HTR-8/SVneo (cell line): ENCODE results near the gene TMEM117.

Experiments
- DNase-seq: peaks from one replicate; pipeline ENCODE4 v3.0.0; 2011; ENCODE audit warnings: low spot score, mixed read lengths; ENCODE audit not compliant: insufficient read length
- FAIRE-seq: peaks from 2 replicates; lab custom pipeline; 2011; peaks lifted over from hg19 to GRCh38; lab: Jason Lieb, UNC

TMEM117 gene

DNA sequence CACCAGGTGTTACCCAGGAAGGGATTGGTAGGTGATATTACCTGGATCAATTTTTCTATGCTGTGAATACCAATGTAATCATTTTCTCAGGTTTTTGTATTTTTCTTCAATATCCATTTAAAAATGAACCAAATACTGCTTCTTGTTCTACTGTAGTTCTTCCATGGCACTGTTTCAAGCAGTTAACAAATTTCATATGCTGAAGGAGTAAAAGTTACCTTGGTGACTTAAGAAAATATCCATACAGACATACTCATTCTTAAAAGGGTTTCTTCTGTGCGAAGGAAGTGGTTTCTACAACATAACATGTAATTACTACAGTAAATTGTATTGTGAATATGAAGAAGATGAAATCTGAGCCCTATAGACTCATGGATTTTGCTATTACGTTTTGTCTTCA, 222.5 kb downstream of the TMEM117 start:
- DNase-seq, result no peak
- FAIRE-seq, result no peak

DNA sequence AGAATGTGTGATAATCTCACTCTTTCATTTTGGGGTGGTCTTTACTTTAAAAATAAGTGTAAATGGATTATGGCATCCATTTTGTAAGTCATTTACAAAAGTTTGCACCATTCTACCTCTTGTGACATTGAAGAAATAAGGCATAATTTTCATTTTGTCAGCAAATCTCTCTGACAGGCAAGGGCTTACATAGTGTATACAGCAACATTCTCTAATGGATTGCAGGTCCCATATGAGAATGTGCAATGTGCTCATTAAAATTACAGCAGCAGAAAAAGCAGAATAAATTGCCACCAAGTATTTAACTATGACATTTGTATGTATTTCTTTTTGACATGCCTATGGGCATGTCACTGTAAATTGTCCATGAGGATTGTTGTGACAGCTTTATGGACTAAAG, 223.6 kb downstream of the TMEM117 start:
- DNase-seq, result no peak
- FAIRE-seq, result no peak

DNA sequence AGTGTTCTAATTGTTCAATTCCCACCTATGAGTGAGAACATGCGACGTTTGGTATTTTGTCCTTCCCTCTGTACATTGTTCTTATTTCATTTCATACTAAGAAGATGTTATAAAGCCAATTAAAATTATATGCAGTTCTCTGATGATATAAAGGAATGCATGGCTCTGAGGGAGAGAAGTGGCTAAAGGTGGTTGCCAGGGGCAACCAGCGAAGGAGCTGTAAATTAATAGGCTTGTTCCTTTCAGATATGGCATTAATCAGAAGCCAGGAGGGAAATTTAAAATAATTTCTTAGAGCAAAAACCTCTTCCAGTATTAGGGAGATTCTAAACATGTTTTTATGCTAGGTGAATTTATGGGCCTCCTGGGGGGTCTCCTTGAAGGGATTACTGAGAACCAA, 227.8 kb downstream of the TMEM117 start:
- no peak for FAIRE-seq

DNA sequence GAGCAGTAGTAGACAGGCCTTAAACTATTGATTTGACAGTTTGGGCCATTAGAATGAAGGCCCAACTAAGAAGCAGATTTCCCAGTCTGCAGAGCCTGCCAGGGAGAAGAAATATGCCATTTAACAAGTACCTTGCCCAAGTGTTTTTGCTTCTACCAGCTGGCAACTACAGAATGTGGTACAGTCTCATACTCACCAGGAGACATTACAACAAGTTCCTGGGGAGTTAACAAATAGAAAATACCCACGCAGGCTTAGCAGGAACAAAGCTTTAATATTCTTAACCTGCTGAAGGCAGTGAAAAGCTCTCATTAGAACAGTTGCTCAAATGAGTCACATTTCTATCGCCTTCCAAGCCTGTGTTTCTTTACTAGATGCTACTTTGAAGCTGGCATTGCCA, 241.0 kb downstream of the TMEM117 start:
- DNase-seq, result no peak
- FAIRE-seq, result no peak

More for the DNA sequence above, 227.8 kb downstream of the TMEM117 start:
- no peak for DNase-seq

DNA sequence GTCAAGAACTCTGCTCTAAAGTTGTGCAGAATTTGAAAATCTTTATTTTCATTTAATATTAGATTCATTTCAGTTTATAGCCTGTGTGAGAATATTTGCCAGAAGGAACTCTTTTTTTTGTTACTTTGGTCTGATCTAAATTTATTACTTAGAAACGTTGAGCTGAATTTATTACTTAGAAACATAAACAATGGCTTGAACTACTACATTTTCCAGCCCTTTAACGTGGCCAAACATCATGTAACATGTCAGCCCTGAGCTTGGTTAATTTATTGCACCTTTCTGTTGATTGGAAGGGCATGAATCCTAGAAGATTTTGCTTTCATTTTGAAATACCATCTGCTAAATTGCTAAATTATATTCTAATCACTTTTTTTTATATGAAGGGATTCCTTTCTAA, 241.4 kb downstream of the TMEM117 start:
- DNase-seq (no peak), FAIRE-seq (no peak)

DNA sequence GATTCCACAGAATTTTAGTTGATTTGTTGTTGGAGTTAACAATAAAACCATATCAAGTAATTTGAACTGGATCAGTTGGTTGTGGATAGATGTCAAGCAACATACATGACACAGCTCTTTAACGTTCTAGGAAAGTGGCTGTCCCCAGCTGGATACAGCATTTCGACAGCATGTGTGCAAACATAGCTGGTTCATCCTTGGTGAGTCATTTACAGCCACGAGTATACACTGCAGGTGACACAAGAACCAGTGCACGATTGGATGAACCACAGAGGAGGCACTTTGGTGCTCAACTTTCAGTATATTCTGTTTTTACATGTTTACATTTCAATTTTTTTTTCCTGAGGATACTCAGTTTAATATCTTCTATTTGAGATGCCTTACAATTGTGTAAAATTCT, 242.4 kb downstream of the TMEM117 start:
- no peak for DNase-seq
- no peak for FAIRE-seq

DNA sequence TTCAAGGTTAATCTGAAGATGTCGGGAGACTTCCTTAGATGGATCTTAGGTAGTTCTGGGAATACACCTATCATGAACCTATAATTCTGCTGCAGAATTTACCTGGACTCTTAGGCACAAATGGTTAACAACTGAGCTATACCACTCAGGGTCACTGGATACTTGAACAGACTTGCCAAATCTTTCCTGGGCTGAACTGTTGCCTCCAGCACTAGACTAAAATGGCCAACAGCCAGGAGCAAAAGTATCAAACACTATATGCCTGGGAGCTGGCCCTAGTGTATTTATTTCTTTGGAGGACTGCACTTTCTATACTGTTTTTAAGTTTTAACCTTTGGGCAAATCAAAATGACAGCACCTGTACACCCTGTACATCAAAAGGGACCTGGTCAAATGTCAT, 252.8 kb downstream of the TMEM117 start:
- FAIRE-seq, result no peak
- DNase-seq, result no peak

DNA sequence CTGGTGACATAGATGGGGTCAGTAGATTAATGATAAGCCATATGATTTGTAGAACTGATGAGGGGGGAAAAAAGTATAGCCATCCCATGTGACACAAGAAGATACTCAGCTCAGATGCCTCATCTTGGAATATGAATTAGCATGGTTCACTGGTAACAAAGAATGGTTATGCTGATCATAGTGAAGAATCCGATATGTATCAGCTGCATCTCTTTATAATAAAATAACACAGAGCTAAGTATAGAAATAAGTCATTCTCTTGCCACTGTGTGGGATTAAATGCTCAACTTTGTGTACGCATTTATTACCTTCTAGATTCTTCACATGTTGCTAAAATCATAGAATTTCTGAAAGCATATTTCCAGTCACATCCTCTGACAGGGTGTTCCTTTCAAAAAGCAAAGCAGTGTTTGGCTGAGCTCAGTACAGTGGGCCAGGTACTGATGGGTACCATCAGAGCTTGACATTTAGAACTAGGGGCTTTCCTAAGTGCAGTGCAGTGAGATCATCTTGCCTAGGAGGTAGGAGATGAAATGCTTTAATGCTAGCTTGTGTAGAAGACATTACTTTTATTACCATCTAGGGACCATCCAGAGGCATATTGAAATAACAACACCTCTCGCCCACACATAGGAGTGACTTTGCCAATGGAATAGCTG, 256.2 kb downstream of the TMEM117 start:
- DNase-seq, result no peak
- no peak for FAIRE-seq

DNA sequence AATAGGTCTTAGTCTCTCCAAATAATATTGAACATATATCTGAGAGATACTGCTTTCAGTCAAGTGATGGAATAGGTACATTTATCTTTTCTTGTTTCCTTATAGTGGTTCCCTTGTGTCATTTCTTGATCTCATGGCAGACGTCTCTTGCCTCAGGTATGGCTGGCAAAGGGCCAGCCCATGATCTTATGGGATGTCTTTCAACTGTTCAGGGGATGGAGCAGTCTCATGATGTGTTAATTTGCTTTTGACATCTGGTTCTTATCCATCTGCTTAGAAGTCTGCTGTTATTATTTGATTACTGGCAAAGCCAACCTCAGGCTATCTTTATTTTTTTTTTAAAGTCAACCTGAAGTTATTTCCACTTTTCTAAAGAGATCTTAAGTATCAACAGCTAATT, 262.9 kb downstream of the TMEM117 start:
- DNase-seq, result no peak
- FAIRE-seq, result no peak

DNA sequence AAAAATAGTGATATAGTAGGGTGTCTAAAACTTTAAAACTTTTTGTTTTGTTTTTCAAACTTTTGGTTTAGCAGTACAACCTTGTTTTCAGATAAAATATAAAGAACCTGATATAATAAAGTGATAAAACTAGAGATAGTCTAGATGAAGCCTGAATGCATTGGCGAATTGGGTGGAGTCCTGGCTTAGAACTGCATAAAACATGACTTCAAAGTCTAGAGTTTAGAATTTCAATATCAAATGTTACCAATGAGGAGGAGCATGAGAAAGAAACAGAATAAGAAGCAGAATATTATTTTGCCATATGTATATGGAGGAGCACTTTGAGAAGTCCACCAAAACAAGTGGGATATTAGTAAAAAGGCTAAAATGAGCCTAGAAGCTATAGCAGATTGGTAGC, 263.6 kb downstream of the TMEM117 start:
- DNase-seq (no peak), FAIRE-seq (no peak)

DNA sequence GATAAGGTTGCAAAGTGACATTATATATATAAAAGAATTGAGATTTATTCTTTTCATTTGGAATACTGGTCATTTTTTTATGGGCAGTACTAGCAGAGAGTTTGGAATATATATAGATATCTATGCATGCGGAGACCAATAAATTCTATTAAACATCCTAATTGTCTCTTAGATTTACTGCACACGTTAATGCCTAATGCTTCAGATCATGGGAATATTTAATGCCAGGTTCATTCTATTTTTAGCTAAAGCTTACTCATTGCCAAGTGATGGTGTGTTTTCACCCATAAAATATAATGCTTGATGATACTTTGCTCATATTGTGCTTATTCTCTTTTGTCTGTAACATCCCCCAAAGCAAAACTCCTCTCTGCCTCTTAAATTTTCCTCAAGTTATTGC, 264.4 kb downstream of the TMEM117 start:
- FAIRE-seq (no peak), DNase-seq (no peak)

DNA sequence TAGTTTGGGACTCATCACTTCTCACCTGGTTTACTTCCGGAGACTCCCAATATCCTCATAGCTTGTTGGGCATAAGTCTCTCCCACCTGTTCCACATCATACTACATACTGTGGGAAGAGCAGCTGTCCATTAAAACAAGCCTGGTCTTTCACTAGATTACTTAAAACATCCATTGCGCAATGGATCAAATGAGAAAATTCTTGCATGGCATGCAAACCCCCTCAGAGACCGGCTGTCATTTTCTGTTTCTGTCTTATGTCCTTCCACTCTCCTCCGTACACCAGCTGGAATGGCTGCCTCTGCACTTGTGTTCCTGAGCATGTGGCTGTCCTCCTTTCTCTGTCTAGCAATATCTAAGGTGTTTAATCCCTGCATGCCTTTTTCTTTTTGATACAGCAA, 265.6 kb downstream of the TMEM117 start:
- no peak for FAIRE-seq
- no peak for DNase-seq

DNA sequence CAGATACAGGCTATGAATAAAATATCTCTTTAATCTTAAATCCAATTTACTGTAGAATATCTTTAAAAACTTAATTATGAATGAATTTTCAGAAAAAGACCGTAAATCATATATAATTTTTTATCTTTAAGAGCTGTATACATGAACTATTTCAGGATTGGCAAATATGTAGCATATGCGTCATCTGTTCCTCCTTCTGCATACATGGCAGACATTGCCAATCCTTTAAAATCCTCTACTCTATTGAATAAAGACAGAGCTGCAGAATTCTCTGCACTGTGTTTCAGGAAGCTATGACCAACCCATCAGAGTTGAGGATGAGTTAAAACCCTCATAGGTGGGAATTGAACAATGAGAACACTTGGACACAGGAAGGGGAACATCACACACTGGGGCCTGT, 279.0 kb downstream of the TMEM117 start:
- FAIRE-seq (no peak), DNase-seq (no peak)

DNA sequence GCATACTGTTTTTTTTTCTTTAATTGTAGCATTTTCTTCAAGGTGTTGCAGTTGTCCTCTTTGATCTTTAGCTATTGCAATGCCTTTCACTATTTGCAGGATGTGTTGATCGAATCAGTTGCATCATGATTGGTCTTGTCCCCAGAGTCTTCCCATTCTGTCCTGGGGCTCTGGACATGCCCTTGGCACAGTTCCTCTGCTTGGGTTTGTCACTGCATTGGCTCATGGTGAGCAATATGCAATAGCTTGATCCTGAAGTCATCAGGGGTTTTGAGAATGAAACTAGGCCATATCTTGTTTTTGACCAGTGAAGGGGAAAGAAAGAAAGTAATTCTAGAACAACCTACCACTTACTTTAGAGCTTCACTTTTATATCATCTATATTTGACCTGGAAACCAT, 281.5 kb downstream of the TMEM117 start:
- DNase-seq (no peak), FAIRE-seq (no peak)

DNA sequence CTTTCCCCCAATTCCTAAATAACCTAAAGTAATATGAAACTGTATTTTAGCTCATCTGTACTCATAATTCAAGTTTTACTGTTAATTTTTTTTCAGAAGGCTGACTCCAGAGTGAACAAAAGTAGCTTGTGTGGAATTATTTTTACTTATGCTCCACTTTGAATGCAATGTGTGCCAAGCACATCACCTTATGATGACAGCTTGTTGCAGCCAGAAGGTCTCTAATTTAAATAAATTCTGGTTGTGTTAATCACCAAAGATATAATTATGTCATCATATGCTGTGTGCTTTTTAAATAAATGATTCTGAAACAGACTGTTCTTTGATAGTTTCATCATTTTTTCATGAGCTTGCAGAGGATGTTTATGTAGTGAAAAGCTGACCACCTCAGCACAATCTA, 283.1 kb downstream of the TMEM117 start:
- FAIRE-seq (no peak), DNase-seq (no peak)

DNA sequence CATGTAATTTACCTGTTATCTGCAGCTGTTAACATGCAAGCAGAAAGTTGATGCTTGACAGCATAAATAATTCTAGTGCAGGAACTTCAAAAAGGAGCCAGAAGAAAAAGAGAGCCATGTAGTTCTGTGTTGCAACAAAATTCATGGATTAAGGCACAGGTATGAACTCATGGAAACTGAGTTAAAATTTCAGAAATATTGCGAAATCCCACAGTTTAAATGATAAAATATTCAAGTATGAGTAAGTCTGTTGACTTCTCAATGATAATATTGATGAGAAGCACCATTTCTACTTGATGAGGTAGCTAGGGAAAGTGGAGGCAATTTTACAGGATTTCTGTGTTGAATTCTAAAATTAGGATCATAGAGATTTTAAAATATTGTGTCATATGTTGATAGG, 290.9 kb downstream of the TMEM117 start:
- DNase-seq (no peak), FAIRE-seq (no peak)

DNA sequence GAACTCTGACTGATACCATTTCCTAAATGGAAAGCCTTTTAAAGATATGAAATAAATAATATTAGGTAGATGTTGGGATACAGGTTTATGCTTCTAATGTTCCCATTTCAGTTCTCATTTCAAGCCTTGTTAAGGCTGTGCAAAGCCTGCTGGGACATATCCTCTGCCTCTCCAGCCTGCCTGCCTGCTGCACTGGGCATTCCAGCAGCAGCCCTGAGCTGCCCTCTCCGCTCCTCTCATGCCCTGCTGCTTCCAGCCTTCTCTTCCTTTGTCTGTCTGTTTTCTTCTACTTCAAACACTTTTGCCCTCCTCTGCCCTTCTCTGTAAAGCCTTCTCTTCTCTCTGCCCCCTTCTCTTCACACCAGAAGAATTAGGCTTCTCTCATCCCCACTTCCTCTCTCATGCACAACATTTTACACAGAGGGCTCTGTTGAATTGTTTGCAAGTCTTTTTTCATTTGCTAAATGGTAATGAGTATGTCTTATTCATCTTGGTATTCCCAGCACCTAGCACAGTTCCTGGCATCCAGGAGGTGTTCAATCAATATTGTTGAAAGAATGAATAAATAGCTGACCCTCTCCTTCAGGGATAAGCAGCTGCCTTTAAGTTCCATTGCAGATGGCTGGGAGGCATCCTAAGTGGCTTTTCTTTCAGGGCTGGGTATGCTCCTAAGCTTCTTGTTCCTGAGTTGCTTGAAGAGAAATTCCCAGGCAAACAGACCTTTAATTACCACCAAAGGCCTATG, 292.3 kb downstream of the TMEM117 start:
- no peak for FAIRE-seq
- no peak for DNase-seq

DNA sequence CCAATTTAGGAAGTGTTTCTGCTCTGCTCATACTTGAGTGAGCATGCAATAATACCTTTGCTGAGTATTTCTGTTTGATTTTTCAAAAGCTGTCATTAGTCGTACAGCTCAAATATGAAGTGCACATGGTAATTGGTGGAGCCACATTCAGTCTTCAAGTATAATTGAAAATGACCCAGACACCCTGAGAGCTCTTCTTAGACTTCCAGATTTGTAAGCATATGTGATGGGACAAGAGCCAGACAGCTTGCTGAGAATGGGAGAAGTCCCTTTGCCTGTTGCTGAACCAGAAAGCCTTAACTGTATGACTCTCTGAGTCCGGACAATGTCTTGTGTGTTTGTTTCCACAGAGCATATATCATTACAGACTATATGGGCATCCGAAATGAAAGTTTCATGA, 307.3 kb downstream of the TMEM117 start:
- FAIRE-seq (no peak), DNase-seq (no peak)

DNA sequence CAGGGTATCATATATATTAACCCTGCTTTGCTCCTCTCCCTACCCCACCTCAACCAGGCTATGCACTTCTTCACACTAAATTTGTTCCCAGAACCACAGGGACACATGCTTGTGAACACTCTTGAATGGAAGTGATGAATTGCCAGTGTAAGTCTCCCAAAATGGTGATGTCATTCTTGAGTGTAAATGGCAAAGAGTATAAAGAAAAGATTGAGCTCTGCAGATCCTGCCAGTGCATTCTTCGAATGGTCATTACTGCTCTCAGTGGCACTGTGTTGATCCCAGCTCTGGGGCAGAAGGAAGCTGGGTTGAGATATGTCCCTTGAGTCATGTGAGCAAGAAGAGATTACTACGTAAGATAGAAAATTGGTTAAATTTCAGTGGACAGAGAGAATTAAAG, 313.1 kb downstream of the TMEM117 start:
- no peak for DNase-seq
- FAIRE-seq, result no peak

DNA sequence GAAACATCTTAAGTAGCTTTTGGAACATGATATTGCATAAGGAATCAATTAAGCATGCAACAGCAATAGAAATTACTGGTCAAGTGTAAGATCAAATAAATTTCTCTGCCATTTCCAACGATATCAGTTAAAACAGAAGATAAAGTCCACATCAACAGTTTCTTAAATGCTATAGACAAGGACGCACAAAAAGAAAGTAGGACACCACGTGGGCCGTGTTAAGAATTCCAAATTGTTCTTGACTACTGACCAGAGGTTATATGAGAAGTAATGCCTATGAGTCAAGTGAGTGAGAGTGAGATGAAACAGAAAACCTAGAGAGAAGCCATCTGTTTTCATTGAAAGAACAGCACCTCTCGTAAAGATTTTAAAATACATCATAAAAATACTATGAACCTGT, 318.2 kb downstream of the TMEM117 start:
- no peak for DNase-seq
- no peak for FAIRE-seq

DNA sequence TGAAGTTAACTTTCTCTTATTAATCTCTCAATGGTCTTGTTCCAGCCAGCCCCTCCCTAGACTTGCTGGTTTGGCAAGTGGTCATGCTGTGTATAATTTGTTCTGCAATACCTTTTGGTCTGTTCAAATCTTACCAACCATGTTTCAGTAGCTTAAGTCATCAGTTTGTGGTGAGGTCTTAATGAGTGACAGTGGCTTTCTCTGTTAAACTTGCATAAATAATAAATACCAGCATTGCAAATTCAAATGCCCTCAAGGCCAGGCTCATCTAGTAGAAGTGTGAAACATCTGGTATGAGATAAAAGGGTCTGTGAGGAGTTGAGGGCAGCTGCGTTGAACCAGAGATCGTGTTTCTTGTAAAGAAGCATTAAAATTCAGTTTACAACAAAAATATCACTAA, 319.5 kb downstream of the TMEM117 start:
- FAIRE-seq, result no peak
- DNase-seq, result no peak

DNA sequence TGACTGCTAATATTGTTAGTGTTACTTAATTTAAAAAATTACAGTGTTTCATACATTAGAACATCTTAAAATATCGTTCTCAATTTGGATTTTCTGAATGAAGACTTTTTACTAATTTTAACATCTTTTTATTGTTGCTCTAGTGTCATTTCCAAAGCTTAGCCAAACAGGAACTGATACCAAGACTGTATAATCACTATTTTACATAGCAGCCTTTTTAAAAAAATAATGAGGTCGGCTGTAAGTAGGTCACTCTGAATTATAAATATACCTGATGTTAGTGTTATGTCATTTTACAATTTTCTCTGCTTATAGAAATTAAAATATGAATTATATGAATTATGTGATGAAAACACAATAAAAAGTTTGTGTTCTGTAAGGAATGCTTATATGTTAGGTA, 321.5 kb downstream of the TMEM117 start:
- FAIRE-seq (no peak), DNase-seq (no peak)
